HepG2 (cell line): ENCODE measurements around the gene GGA1. TPM values are rescaled to one million over a fixed set of nuclear protein-coding genes. Genes with fewer than 3 reads are reported as not detected.

Experiments used
- AGO2 ChIP-seq: fragments of 200-400 bp; formaldehyde crosslinking; optimal IDR thresholded peaks from 2 replicates; pipeline ENCODE3; 2017; ENCODE audit warnings: mild to moderate bottlenecking, low read depth, low read length, moderate library complexity
- HES4 ChIP-seq: sonication (generic); formaldehyde crosslinking; IDR thresholded peaks from 2 replicates; pipeline ENCODE4 v1.9.0; 2021; ENCODE audit warnings: mild to moderate bottlenecking, missing genetic modification reagents, borderline replicate concordance
- KDM1A ChIP-seq: IDR thresholded peaks from 2 replicates; pipeline ENCODE4 v1.6.1; 2016; ENCODE audit warnings: missing compliant biosample characterization
- NR2F6 ChIP-seq, 2 experiments: IDR thresholded peaks; 2 replicates each; pipeline ENCODE4 v1.6.1; 2016; ENCODE audit warnings: antibody characterized with exemption in 1 of 2, mild to moderate bottlenecking in 1 of 2
- RAD21 ChIP-seq: fragments of 450-650 bp; formaldehyde crosslinking; IDR thresholded peaks from 2 replicates; pipeline ENCODE4 v1.5.0; 2020; ENCODE audit warnings: mild to moderate bottlenecking
- RXRA ChIP-seq: sonication (generic); formaldehyde crosslinking; IDR thresholded peaks from 2 replicates; pipeline ENCODE4 v1.5.1; 2020; ENCODE audit warnings: missing genetic modification reagents
- TEAD3 ChIP-seq: optimal IDR thresholded peaks from 2 replicates; pipeline ENCODE3; 2016; ENCODE audit warnings: borderline replicate concordance
- ZFP90 ChIP-seq: sonication (generic); formaldehyde crosslinking; IDR thresholded peaks from 2 replicates; pipeline ENCODE4 v1.8.0; 2022; ENCODE audit warnings: missing genetic modification reagents, mild to moderate bottlenecking, inconsistent platforms, borderline replicate concordance
- ZNF709 ChIP-seq: sonication (generic); formaldehyde crosslinking; IDR thresholded peaks from 2 replicates; pipeline ENCODE4 v1.5.0; 2020; ENCODE audit warnings: mild to moderate bottlenecking, missing genetic modification reagents
- polyA plus RNA-seq, 8 experiments: library from polyadenylated mRNA; depleted of rRNA in 3 of 8; stranded (reverse) in 7 of 8; unstranded in 1 of 8; fragments of >200 nt; fragmentation: Illumina TruSeq in 4 of 8; extraction: Trizol in 4 of 8; gene quantifications; 2 replicates each; pipeline versions ENCODE4 v1.2.1 to v1.2.3, GENCODE V29; 2011 to 2016; ENCODE audit warnings: low read depth in 4 of 8, missing spikeins in 1 of 8, mixed read lengths in 1 of 8; ENCODE audit not compliant: insufficient read depth in 1 of 8
- total RNA-seq, 5 experiments: library from RNA; depleted of rRNA; stranded (reverse); fragments of >200 nt; fragmentation: Illumina TruSeq; extraction: Trizol; gene quantifications; 2 replicates each; pipeline ENCODE4 v1.2.3, GENCODE V29; 2016; ENCODE audit warnings: low read depth in 1 of 5
- TF ChIP-seq, protein P1 (sequence below): IDR thresholded peaks from 2 replicates; pipeline ENCODE4 v1.6.1; 2016; ENCODE audit warnings: mild to moderate bottlenecking
- TF ChIP-seq, protein P2 (sequence below): sonication (generic); formaldehyde crosslinking; IDR thresholded peaks from 2 replicates; pipeline ENCODE4 v1.9.0; 2021; ENCODE audit warnings: missing genetic modification reagents, borderline replicate concordance

GGA1 gene
- total and polyA plus RNA-seq, 2 of the 13 experiments (the other 11 are each of a cell fraction or from before 2014, with no cell fraction given) = 29.1 to 87.2 TPM

DNA sequence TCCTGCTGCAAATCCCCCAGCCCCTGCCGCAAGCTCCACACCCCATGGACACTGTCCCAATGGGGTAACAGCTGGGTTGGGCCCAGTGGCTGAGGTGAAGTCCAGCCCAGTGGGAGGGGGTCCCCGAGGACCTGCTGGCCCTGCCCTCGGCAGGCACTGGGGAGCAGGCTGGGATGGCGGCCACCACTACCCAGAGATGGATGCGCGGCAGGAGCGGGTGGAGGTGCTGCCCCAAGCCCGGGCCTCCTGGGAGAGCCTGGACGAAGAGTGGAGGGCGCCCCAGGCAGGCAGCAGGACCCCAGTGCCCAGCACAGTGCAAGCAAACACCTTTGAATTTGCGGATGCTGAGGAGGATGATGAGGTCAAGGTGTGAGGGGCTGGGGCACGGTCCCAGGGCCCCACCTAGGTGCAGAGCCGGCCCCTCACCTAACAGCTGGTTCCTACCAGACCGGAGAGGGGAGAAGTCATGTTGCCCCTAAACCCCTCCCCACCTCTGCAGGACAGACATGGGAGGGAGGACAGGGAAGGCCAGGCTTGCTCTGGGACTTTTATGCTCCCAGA lies 40.1 kb upstream of the GGA1 start (continued):
- TF ChIP-seq, protein P1, sequence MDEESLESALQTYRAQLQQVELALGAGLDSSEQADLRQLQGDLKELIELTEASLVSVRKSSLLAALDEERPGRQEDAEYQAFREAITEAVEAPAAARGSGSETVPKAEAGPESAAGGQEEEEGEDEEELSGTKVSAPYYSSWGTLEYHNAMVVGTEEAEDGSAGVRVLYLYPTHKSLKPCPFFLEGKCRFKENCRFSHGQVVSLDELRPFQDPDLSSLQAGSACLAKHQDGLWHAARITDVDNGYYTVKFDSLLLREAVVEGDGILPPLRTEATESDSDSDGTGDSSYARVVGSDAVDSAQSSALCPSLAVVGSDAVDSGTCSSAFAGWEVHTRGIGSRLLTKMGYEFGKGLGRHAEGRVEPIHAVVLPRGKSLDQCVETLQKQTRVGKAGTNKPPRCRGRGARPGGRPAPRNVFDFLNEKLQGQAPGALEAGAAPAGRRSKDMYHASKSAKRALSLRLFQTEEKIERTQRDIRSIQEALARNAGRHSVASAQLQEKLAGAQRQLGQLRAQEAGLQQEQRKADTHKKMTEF (CRISPR knock-in tag) = no peak
- TF ChIP-seq ZNF709 (0 out of 2 replicates have a peak, but pooled peaks have one; percentile 57), AGO2 (peak; percentile 98), RAD21 (CRISPR knock-in tag) (no peak), KDM1A (CRISPR knock-in tag) (no peak), ZFP90 (CRISPR knock-in tag) (peak; percentile 16; the same call in 1 of the 2 replicates), NR2F6 (IDR thresholded peaks at IDR 0.05) (no peak), NR2F6 (CRISPR knock-in tag; IDR thresholded peaks at IDR 0.05) (0 out of 2 replicates have a peak, but pooled peaks have one; percentile 2), HES4 (CRISPR knock-in tag) (peak; percentile 33; the same call in 1 of the 2 replicates), TEAD3 (peak; percentile 5), RXRA (CRISPR knock-in tag) (0 out of 2 replicates have a peak, but pooled peaks have one; percentile 3)
- TF ChIP-seq, protein P2, sequence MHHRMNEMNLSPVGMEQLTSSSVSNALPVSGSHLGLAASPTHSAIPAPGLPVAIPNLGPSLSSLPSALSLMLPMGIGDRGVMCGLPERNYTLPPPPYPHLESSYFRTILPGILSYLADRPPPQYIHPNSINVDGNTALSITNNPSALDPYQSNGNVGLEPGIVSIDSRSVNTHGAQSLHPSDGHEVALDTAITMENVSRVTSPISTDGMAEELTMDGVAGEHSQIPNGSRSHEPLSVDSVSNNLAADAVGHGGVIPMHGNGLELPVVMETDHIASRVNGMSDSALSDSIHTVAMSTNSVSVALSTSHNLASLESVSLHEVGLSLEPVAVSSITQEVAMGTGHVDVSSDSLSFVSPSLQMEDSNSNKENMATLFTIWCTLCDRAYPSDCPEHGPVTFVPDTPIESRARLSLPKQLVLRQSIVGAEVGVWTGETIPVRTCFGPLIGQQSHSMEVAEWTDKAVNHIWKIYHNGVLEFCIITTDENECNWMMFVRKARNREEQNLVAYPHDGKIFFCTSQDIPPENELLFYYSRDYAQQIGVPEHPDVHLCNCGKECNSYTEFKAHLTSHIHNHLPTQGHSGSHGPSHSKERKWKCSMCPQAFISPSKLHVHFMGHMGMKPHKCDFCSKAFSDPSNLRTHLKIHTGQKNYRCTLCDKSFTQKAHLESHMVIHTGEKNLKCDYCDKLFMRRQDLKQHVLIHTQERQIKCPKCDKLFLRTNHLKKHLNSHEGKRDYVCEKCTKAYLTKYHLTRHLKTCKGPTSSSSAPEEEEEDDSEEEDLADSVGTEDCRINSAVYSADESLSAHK = no peak
